EH (cell line): Measurements from ENCODE around the gene BRMS1.
"Not testable (repeated sequence)": the region's sequence is repeated elsewhere in the genome, so short reads cannot be mapped to it uniquely, and the experiment has no call there.

Source experiments
- DNase-seq: peaks from one replicate; pipeline ENCODE4 v3.0.0-alpha.2; 2015; ENCODE audit warnings: low read depth

Gene BRMS1

GRCh38 chr11:66344550-66345315, at the start of gene BRMS1:
Gene BRMS1 (minus strand): TSS chr11:66345104. CDS start chr11:66342234, 2,870 bp downstream.
- peak; percentile 97 for DNase-seq

GRCh38 chr11:66393954-66394353, 49.0 kb upstream of the BRMS1 start:
- DNase-seq: no peak

- no peak for DNase-seq
Measured at GRCh38 chr11:66391322-66391721, 46.4 kb upstream of the BRMS1 start.

- DNase-seq: peak; percentile 79
Measured at GRCh38 chr11:66388780-66389386, 44.0 kb upstream of the BRMS1 start.

- DNase-seq: peak; percentile 82
Measured at GRCh38 chr11:66386171-66387069, 41.5 kb upstream of the BRMS1 start.

GRCh38 chr11:66384316-66384715, 39.4 kb upstream of the BRMS1 start:
- not testable (repeated sequence) for DNase-seq

GRCh38 chr11:66380264-66380663, 35.4 kb upstream of the BRMS1 start:
- DNase-seq: not testable (repeated sequence)

GRCh38 chr11:66373690-66374287, 28.9 kb upstream of the BRMS1 start:
- not testable (repeated sequence) for DNase-seq

- DNase-seq: no peak
Measured at GRCh38 chr11:66373265-66373664, 28.4 kb upstream of the BRMS1 start.

GRCh38 chr11:66371627-66372415, 26.9 kb upstream of the BRMS1 start, which contains the start of gene SLC29A2:
Gene SLC29A2 (minus strand): TSS chr11:66371760. CDS start chr11:66371591, 169 bp downstream.
- DNase-seq: peak; percentile 27

- DNase-seq: no peak
Measured at GRCh38 chr11:66369073-66369894, 24.4 kb upstream of the BRMS1 start.

GRCh38 chr11:66368484-66368883, 23.6 kb upstream of the BRMS1 start:
- DNase-seq: no peak

- no peak for DNase-seq
Measured at GRCh38 chr11:66367561-66368312, 22.8 kb upstream of the BRMS1 start.

GRCh38 chr11:66366844-66367477, 22.1 kb upstream of the BRMS1 start:
- DNase-seq: no peak

- no peak for DNase-seq
Measured at GRCh38 chr11:66365711-66366619, 21.1 kb upstream of the BRMS1 start.

- DNase-seq: no peak
Measured at GRCh38 chr11:66365166-66365565, 20.3 kb upstream of the BRMS1 start.

GRCh38 chr11:66363805-66364535, 19.1 kb upstream of the BRMS1 start:
- DNase-seq: peak; percentile 19
